Spinal cord (tissue), 10 donors: ENCODE measurements around the gene MAMDC2. TPM values are rescaled to one million over a fixed set of nuclear protein-coding genes. Genes with fewer than 3 reads are reported as not detected.
A peak's percentile ranks its signal among the peaks of the same experiment; 100 is the strongest.
"Not testable (repeated sequence)": the region's sequence is repeated elsewhere in the genome, so short reads cannot be mapped to it uniquely, and the experiment has no call there.

Source experiments
- DNase-seq, 6 donors: peaks; one replicate each; pipeline versions ENCODE4 v3.0.0 to v3.0.0-alpha.2; 2013 to 2015; ENCODE audit warnings: low spot score in 6 of 6, low read depth in 4 of 6
- H3K27ac ChIP-seq: one replicate; pipeline ENCODE4 v1.5.1; 2013; ENCODE audit warnings: low read depth, low read length, control low read depth
- H3K27me3 ChIP-seq: one replicate; pipeline ENCODE4 v1.6.1; 2013; ENCODE audit warnings: low read length; ENCODE audit not compliant: control insufficient read depth, insufficient read depth
- H3K36me3 ChIP-seq: one replicate; pipeline ENCODE4 v1.6.1; 2013; ENCODE audit warnings: low read length; ENCODE audit not compliant: control insufficient read depth, insufficient read depth
- H3K4me1 ChIP-seq: one replicate; pipeline ENCODE4 v1.6.1; 2013; ENCODE audit warnings: low read length; ENCODE audit not compliant: control insufficient read depth, insufficient read depth
- H3K4me3 ChIP-seq: one replicate; pipeline ENCODE4 v1.5.1; 2013; ENCODE audit warnings: low read depth, low read length, control low read depth
- H3K9me3 ChIP-seq: one replicate; pipeline ENCODE4 v1.6.1; 2013; ENCODE audit warnings: low read length; ENCODE audit not compliant: control insufficient read depth, insufficient read depth
- WGBS: methylation state at CpG from one replicate; pipeline ENCODE4 v1.1.5; 2013; ENCODE audit warnings: missing lambda C conversion rate; ENCODE audit not compliant: insufficient coverage; 5-methylcytosine and 5-hydroxymethylcytosine counted together
- polyA plus RNA-seq, 2 donors: library from polyadenylated mRNA; unstranded; fragments of 120-200 nt; gene quantifications; one replicate each; pipeline ENCODE4 v1.2.1, GENCODE V29; 2013; ENCODE audit not compliant: insufficient read length in 2 of 2
- total RNA-seq, 2 donors: library from RNA; depleted of rRNA in 1 of 2; stranded (reverse); fragments of 120-200 nt in 1 of 2; fragments of >200 nt in 1 of 2; gene quantifications; one replicate each; pipeline versions ENCODE4 v1.2.3 to v1.2.4, GENCODE V29; 2013 to 2014
- donor health status: healthy.

MAMDC2 gene
- total and polyA plus RNA-seq, 4 donors: 2.0 to 8.2 (median 4.2) TPM

DNA sequence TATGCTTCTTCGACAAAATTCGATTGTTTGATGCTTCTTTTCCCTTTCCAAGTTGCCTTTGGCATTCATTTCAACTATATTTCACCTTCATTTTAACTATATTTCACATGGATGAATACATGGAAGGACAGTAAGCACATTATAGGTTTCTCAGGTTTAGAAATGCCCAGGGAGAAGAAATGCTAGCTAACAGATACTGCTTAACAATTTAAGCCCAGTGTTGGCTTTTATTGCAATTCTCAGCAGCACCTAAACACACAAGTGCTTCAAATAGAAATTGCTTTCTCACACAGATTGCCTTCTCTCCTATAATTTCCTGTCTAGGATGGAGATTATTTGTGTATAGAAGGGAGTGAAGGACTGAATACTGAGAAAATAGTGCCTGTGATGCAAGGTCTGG lies 185.0 kb downstream of the MAMDC2 start:
- peak overlapping the region; percentile 10 for H3K27ac ChIP-seq
- H3K4me1 ChIP-seq: peaks cover 3% of the 10 kb centered on the region
- peak in 4 of 6 donors; percentile 7 to 70 (median 26) for DNase-seq
- no CpG with 5 or more reads among the region's 2 CpGs for WGBS
- no peak overlapping the region for H3K4me3 ChIP-seq
- no peaks in the 10 kb centered on the region for H3K36me3 ChIP-seq
- H3K9me3 ChIP-seq: no peaks in the 10 kb centered on the region
- H3K27me3 ChIP-seq: no peaks in the 10 kb centered on the region

DNA sequence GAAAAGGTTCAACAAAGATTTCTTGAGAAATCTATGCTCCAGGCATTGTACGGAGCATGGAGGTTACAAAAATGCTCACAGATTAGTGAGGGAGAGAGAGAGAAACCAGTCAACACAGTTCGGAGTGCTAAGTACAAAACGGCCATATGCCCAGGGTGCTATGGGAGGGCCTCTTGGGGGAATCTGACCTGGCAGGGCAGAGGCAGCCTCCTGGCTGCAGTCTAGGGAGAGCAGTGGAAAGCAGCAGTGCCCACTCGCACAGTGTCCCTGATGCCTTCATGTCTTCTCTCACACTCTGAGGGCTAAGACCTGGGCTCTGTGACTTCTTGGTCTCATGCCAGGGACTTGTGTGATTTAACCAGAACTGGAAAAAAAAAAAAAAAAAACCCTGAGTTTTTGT lies 185.4 kb downstream of the MAMDC2 start:
- 42% methylated on average over 3 of the region's 4 CpGs for WGBS
- DNase-seq: peak in 4 of 6 donors; percentile 5 to 44 (median 26)
- Histone ChIP-seq H3K4me3 (no peak overlapping the region), H3K27me3 (no peaks in the 10 kb centered on the region), H3K27ac (peak overlapping the region; percentile 10), H3K9me3 (no peaks in the 10 kb centered on the region), H3K36me3 (no peaks in the 10 kb centered on the region), H3K4me1 (peaks cover 3% of the 10 kb centered on the region)

DNA sequence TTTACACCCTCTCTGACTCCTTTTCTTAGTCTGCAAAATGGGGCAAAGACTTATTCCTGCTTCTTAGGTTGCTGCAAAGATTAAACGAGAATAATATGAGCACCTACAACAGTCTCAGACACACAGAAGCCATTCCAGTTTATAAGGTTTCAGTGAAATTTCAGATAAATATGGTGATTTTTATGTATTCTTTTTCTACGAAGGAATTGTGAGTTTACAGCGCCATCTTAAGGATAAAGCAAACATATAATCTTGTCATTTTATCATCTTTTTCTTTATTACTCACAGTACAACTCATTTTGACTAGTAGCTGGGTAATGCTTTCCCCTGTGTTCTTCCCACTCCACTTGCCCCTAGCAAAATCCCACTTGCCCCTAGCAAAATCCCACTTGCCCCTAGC lies 185.9 kb downstream of the MAMDC2 start:
- peak in 3 of 6 donors; percentile 28 to 86 (median 69) for DNase-seq
- peaks cover 3% of the 10 kb centered on the region for H3K4me1 ChIP-seq
- H3K9me3 ChIP-seq: no peaks in the 10 kb centered on the region
- H3K4me3 ChIP-seq: no peak overlapping the region
- H3K27me3 ChIP-seq: no peaks in the 10 kb centered on the region
- no CpG with 5 or more reads among the region's 3 CpGs for WGBS
- H3K27ac ChIP-seq: no peak overlapping the region
- no peaks in the 10 kb centered on the region for H3K36me3 ChIP-seq

GRCh38 chr9:70232476-70232875 lies 188.8 kb downstream of the MAMDC2 start:
- DNase-seq: no peak
- H3K36me3 ChIP-seq: no peaks in the 10 kb centered on the region
- no peak overlapping the region for H3K27ac ChIP-seq
- H3K27me3 ChIP-seq: no peaks in the 10 kb centered on the region
- 51% methylated on average over 2 of the region's 4 CpGs for WGBS
- no peak overlapping the region for H3K4me3 ChIP-seq
- no peaks in the 10 kb centered on the region for H3K9me3 ChIP-seq
- peaks cover 3% of the 10 kb centered on the region for H3K4me1 ChIP-seq

DNA sequence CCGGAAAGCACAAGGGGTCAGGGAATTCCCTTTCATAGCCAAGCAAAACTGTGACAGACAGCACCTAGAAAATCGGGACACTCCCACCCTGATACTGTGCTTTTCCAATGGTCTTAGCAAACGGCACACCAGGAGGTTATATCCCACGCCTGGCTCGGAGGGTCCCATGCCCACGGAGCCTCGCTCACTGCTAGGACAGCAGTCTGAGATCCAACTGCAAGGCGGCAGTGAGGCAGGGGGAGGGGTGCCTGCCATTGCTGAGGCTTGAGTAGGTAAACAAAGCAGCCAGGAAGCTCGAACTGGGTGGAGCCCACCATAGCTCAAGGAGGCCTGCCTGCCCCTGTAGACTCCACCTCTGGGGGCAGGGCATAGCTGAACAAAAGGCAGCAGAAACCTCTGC lies 190.6 kb downstream of the MAMDC2 start:
- H3K4me3 ChIP-seq, H3K4me1 ChIP-seq, H3K9me3 ChIP-seq, H3K27ac ChIP-seq, H3K27me3 ChIP-seq, DNase-seq, H3K36me3 ChIP-seq: not testable (repeated sequence)
- 66% methylated on average over 7 of the region's 9 CpGs for WGBS

GRCh38 chr9:70245952-70246351 lies 202.3 kb downstream of the MAMDC2 start:
- not testable (repeated sequence) for H3K27me3 ChIP-seq, H3K9me3 ChIP-seq, H3K4me3 ChIP-seq, H3K36me3 ChIP-seq, H3K27ac ChIP-seq, DNase-seq, H3K4me1 ChIP-seq
- WGBS: 100% methylated on average over 1 of the region's 1 CpG

- no peaks in the 10 kb centered on the region for H3K4me1 ChIP-seq
- no peak overlapping the region for H3K27ac ChIP-seq
- DNase-seq: no peak
- no CpG with 5 or more reads among the region's 1 CpG for WGBS
- no peaks in the 10 kb centered on the region for H3K9me3 ChIP-seq
- H3K36me3 ChIP-seq: no peaks in the 10 kb centered on the region
- no peak overlapping the region for H3K4me3 ChIP-seq
- H3K27me3 ChIP-seq: no peaks in the 10 kb centered on the region
Measured at GRCh38 chr9:70250221-70250620, 206.6 kb downstream of the MAMDC2 start.

- Histone ChIP-seq H3K27me3 (no peaks in the 10 kb centered on the region), H3K4me3 (peak overlapping the region; percentile 30), H3K9me3 (no peaks in the 10 kb centered on the region), H3K27ac (peak overlapping the region; percentile 34), H3K4me1 (peaks cover 25% of the 10 kb centered on the region), H3K36me3 (no peaks in the 10 kb centered on the region)
- DNase-seq: peak in 1 of 6 donors; percentile 41
Measured at GRCh38 chr9:70255486-70255885, 211.8 kb downstream of the MAMDC2 start.

DNA sequence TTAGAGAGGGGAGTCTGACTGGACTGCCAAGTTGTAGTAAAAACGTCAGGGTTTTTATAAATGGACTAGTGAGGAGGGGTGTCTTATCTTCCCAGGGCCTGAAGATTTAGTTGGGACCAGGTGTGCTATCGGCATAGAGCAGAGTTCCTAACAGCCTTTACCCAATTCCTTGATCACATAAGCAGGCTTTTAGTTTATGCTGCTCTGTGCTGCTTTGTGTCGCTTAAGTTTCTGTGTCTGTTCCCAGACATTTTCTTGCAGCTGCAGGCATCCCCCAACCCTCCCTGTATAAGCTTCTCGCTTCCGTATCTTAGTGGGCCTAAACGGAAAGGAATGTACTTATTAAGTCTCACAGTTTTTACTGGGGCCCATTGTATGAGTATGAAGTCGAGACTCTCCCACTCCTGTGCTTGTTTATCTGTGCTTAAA lies 212.5 kb downstream of the MAMDC2 start:
- Histone ChIP-seq H3K4me3 (peak overlapping the region; percentile 30), H3K27me3 (no peaks in the 10 kb centered on the region), H3K36me3 (no peaks in the 10 kb centered on the region), H3K27ac (peak overlapping the region; percentile 34), H3K9me3 (no peaks in the 10 kb centered on the region), H3K4me1 (peaks cover 28% of the 10 kb centered on the region)
- WGBS: 13% methylated on average over 4 of the region's 7 CpGs
- peak in 3 of 6 donors; percentile 24 to 37 (median 26) for DNase-seq

DNA sequence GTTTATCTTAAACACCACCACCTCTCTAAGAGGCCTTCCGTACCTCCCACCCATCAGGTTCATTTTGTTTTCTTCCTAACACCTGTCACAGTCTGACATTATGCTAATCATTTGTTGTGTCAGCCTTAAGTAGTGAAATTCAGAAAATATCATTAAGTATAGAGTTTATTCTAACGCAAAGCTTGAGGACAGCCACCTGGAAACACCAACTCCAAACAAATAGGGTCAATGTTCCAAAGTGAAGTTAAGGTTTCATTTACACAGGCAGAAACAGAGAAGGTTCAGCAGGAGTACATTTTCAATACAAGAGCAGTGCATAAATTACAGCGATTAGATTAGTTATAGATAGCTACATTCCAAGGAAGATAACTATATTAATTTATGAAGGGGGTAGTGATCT lies 213.9 kb downstream of the MAMDC2 start:
- DNase-seq: peak in 1 of 6 donors; percentile 17
- peak overlapping the region; percentile 76 for H3K4me3 ChIP-seq

More for the DNA sequence above, 213.9 kb downstream of the MAMDC2 start:
- Histone ChIP-seq H3K4me1 (peaks cover 28% of the 10 kb centered on the region), H3K27me3 (no peaks in the 10 kb centered on the region), H3K27ac (peak overlapping the region; percentile 96), H3K9me3 (no peaks in the 10 kb centered on the region), H3K36me3 (no peaks in the 10 kb centered on the region)
- WGBS: 80% methylated on average over 1 of the region's 3 CpGs
